BJ (cell line): ENCODE data around the gene CAV2. TPM values are rescaled to one million over a fixed set of nuclear protein-coding genes. Genes with fewer than 3 reads are reported as not detected.

Experiments
- CTCF ChIA-PET: fragments of 350-600 bp; formaldehyde crosslinking; extraction: SDS; loops from one replicate; lab custom pipeline; 2021; ENCODE audit warnings: antibody characterized with exemption, inconsistent platforms; lab: Yijun Ruan, JAX
- POLR2A ChIA-PET: fragments of 300-600 bp; sonication (Branson Sonifier 250); formaldehyde crosslinking; extraction: SDS; loops from one replicate; lab custom pipeline; 2021; ENCODE audit warnings: antibody characterized with exemption; lab: Charles Lee
- DNase-seq: peaks from one replicate; pipeline ENCODE4 v3.0.0-alpha.2; 2011; ENCODE audit warnings: low read depth
- H3K27me3 ChIP-seq: 2 replicates; pipeline ENCODE4 v1.6.0; 2011; ENCODE audit warnings: low read length; ENCODE audit not compliant: control insufficient read depth, insufficient read depth
- H3K36me3 ChIP-seq: 2 replicates; pipeline ENCODE4 v1.5.1; 2011; ENCODE audit warnings: low read length; ENCODE audit not compliant: control insufficient read depth, insufficient read depth
- H3K4me3 ChIP-seq: 2 replicates; pipeline ENCODE4 v1.5.1; 2011; ENCODE audit warnings: low read depth, mild to moderate bottlenecking, control low read depth, low read length
- polyA plus RNA-seq: library from polyadenylated mRNA; depleted of rRNA; stranded (reverse); fragments of >200 nt; gene quantifications from 2 replicates; pipeline ENCODE4 v1.2.3, GENCODE V29; 2011
- TF ChIP-seq, protein P1 (sequence below): IDR thresholded peaks from 2 replicates; pipeline ENCODE4 v1.5.1; 2011; ENCODE audit warnings: low read depth, mild to moderate bottlenecking, control low read depth, inconsistent platforms, low read length, moderate library complexity; ENCODE audit not compliant: insufficient read depth

The CAV2 gene
- polyA plus RNA-seq, 1 experiment = 245 TPM

DNA sequence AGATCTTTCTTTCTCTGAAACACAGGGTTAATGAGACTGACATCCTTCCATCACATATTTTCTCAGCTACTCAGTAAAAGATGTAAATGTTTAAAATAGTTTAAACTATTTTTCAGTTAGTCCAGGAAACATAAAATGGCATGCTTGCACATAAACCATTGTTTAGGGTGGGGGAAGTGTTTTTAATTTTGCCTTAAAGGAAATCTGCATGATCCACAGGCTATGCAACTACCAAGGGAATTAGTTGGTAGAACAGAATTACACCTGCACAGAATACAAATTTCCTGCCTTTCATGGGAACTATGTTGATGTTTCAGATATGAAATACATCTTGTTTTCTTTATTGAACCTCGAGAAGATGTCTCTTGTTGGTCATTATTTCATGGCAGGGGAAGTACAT, 35.9 kb downstream of the CAV2 start:
- ChIA-PET POLR2A (no interaction called here), CTCF (interaction anchor here (1.9 kb wide), 1 partner anchor 9 kb away, joined by 10 read pairs; no protein-coding TSS in a partner anchor)
- Histone ChIP-seq H3K27me3 (no peaks in the 10 kb centered on the region), H3K4me3 (no peak overlapping the region), H3K36me3 (peaks cover 16% of the 10 kb centered on the region)
- DNase-seq = no peak
- TF ChIP-seq, protein P1, sequence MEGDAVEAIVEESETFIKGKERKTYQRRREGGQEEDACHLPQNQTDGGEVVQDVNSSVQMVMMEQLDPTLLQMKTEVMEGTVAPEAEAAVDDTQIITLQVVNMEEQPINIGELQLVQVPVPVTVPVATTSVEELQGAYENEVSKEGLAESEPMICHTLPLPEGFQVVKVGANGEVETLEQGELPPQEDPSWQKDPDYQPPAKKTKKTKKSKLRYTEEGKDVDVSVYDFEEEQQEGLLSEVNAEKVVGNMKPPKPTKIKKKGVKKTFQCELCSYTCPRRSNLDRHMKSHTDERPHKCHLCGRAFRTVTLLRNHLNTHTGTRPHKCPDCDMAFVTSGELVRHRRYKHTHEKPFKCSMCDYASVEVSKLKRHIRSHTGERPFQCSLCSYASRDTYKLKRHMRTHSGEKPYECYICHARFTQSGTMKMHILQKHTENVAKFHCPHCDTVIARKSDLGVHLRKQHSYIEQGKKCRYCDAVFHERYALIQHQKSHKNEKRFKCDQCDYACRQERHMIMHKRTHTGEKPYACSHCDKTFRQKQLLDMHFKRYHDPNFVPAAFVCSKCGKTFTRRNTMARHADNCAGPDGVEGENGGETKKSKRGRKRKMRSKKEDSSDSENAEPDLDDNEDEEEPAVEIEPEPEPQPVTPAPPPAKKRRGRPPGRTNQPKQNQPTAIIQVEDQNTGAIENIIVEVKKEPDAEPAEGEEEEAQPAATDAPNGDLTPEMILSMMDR = no peak

DNA sequence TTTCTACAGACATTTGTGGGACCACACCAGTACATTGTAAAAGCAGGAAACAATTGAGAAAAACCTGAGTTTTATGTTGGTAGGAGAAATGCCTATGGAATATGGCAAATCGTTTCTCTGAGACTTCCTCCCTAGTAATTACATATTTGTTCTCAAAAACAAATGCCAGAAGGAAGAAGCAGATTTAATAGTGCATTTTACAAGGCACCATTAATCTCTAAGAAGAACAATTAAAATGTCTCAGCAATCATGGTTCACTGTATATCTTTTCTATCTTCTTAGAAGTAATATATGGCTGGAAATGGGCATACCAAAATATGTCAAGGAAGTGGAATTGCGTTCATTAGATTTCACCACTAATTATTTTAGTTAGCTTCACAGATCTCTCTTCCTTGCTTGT, 38.6 kb downstream of the CAV2 start:
- POLR2A ChIA-PET = no interaction called here

DNA sequence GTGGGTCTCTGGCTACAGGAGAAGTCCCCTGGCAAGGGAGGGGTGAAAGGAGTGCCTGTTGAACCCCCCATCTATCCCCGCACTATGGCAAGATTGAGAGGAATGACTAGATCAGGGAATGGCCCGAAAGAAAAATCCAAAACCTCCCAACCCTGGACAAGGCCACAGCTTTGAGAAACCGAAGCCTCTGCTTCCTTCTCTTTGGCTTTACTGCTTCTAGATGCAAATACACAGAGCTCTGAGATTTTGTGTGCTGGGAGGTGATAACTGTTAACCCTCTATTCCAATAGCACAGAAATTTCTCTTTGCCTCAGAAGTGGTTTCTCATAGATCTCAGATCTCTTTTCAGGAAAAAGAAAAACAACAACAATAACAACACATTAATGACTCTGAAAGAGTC, 40.3 kb downstream of the CAV2 start:
- no peak for DNase-seq
- Histone ChIP-seq H3K36me3 (peaks cover 12% of the 10 kb centered on the region), H3K4me3 (no peak overlapping the region), H3K27me3 (no peaks in the 10 kb centered on the region)
- TF ChIP-seq, protein P1 = no peak
- CTCF ChIA-PET = interaction anchor here (0.9 to 1.3 kb wide), 3 partner anchors 14 to 51 kb away, joined by 3 to 4 read pairs (median 3); no protein-coding TSS in a partner anchor
- POLR2A ChIA-PET = no interaction called here

More for the DNA sequence above, 38.6 kb downstream of the CAV2 start:
- Histone ChIP-seq H3K4me3 (no peak overlapping the region), H3K27me3 (no peaks in the 10 kb centered on the region), H3K36me3 (peaks cover 12% of the 10 kb centered on the region)
- TF ChIP-seq, protein P1 = no peak
- CTCF ChIA-PET = no interaction called here
- DNase-seq = no peak

DNA sequence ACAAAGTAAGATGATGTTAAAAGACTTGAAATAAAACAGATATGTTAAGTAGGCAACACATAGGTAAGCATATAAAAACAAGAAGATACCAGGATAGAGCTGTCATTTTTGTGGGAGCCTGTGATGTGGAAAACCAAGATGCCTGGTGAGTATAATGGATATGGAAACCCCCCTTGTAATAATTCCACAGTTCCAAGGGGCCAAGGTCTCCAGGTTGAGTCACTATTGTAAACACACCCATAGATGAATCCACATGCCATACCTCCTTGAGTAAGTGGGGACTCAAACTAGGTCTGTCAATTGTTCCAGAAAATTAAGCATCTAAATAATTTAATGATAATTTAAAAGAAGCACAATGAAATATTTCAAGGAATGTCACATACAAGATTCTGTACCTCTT, 41.2 kb downstream of the CAV2 start:
- TF ChIP-seq, protein P1 = no peak
- Histone ChIP-seq H3K4me3 (no peak overlapping the region), H3K36me3 (peaks cover 12% of the 10 kb centered on the region), H3K27me3 (no peaks in the 10 kb centered on the region)
- POLR2A ChIA-PET = no interaction called here
- CTCF ChIA-PET = interaction anchor here (1.2 to 4.4 kb wide), 2 partner anchors 14 to 47 kb away, joined by 3 to 22 read pairs; no protein-coding TSS in a partner anchor
- DNase-seq = no peak

DNA sequence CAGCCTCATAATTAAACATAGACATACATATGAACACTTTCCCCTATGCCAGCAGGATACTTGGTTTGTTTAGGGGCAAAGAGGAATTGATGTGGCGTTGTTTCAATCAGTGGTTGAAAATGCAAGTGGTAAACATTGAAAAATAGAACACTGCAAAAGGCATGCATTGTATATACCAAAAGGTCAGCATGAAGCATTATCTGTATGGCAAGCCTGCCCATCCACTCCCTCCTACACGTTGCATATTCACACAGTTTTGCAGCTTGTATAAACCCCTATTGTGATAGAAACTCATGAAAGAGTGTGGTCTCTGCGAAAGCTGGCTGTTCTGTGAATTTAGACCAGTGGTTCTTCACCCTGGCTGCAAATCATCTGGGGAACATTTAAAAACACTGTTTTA, 42.4 kb downstream of the CAV2 start:
- ChIA-PET POLR2A (no interaction called here), CTCF (interaction anchor here (1.4 to 4.4 kb wide), 2 partner anchors 15 to 40 kb away, joined by 3 to 22 read pairs; no protein-coding TSS in a partner anchor)

More for the DNA sequence above, 42.4 kb downstream of the CAV2 start:
- H3K27me3 ChIP-seq = no peaks in the 10 kb centered on the region
- peaks cover 8% of the 10 kb centered on the region for H3K36me3 ChIP-seq
- TF ChIP-seq, protein P1 = no peak
- no peak for DNase-seq
- no peak overlapping the region for H3K4me3 ChIP-seq
